T-cell (primary cell): ENCODE measurements around the gene KANSL3. TPM values are rescaled to one million over a fixed set of nuclear protein-coding genes. Genes with fewer than 3 reads are reported as not detected.
A peak's percentile ranks its signal among the peaks of the same experiment; 100 is the strongest.

Experiments used
- ATAC-seq, 4 experiments: fragments of 200-7000 bp in 3 of 4; fragments of 150-1000 bp in 1 of 4; cut with Tn5 transposase; replicated peaks in 1 of 4; 1 replicate in 3 of 4; 2 replicates in 1 of 4; pipeline ENCODE4 v1.10.0; 2021; ENCODE audit warnings: moderate library complexity in 3 of 4, mild to moderate bottlenecking in 2 of 4, moderate number of reproducible peaks in 1 of 4
- CTCF ChIA-PET, 2 donors: fragments of 300-600 bp; sonication (Branson Sonifier 250); formaldehyde crosslinking; loops; one replicate each; lab custom pipeline; 2022; ENCODE audit warnings: antibody characterized with exemption in 2 of 2; lab: Charles Lee
- POLR2A ChIA-PET, 2 donors: fragments of 300-600 bp; sonication (Branson Sonifier 250); formaldehyde crosslinking; loops; one replicate each; lab custom pipeline; 2022; ENCODE audit warnings: antibody characterized with exemption in 2 of 2; lab: Charles Lee
- DNase-seq, 35 experiments: peaks; one replicate each; pipeline versions ENCODE4 v3.0.0 to v3.0.0-alpha.2; 2013 to 2023
- H3K27ac ChIP-seq: one replicate; pipeline ENCODE4 v1.5.1; 2013; ENCODE audit warnings: low read length
- H3K27me3 ChIP-seq, 2 experiments: replicated peaks in 1 of 2; 1 replicate in 1 of 2; 2 replicates in 1 of 2; pipeline versions ENCODE4 v1.6.1 to v1.7.0; 2013; ENCODE audit warnings: low read length in 1 of 2, mixed read lengths in 1 of 2; ENCODE audit not compliant: control insufficient read depth in 2 of 2, insufficient read depth in 2 of 2; ENCODE audit errors: extremely low read depth in 1 of 2
- H3K36me3 ChIP-seq, 2 donors: 1 replicate in 1 of 2; 2 replicates in 1 of 2; pipeline versions ENCODE4 v1.6.1 to v1.7.0; 2013; ENCODE audit warnings: low read length in 1 of 2; ENCODE audit not compliant: control insufficient read depth in 2 of 2, insufficient read depth in 1 of 2; ENCODE audit errors: extremely low read depth in 1 of 2
- H3K4me1 ChIP-seq, 2 experiments: 1 replicate in 1 of 2; 2 replicates in 1 of 2; pipeline versions ENCODE4 v1.6.1 to v1.7.0; 2013; ENCODE audit warnings: low read length in 2 of 2, mixed read lengths in 1 of 2; ENCODE audit not compliant: insufficient read depth in 2 of 2, control insufficient read depth in 1 of 2; ENCODE audit errors: extremely low read depth in 1 of 2
- H3K4me3 ChIP-seq, 2 donors: 1 replicate in 1 of 2; 2 replicates in 1 of 2; pipeline versions ENCODE4 v1.5.1 to v1.7.0; 2013; ENCODE audit warnings: mild to moderate bottlenecking in 2 of 2, low read length in 1 of 2, moderate library complexity in 1 of 2; ENCODE audit not compliant: control insufficient read depth in 1 of 2; ENCODE audit errors: extremely low read depth in 1 of 2
- H3K9me3 ChIP-seq: 2 replicates; pipeline ENCODE4 v1.7.0; 2013
- H3K27ac Mint-ChIP-seq, 2 donors: one replicate each; pipeline ENCODE4 v1.8.0; 2020 to 2021; ENCODE audit warnings: mild to moderate bottlenecking in 2 of 2, mixed read lengths in 2 of 2
- H3K27me3 Mint-ChIP-seq, 2 donors: one replicate each; pipeline ENCODE4 v1.8.0; 2021 to 2022; ENCODE audit warnings: mixed read lengths in 2 of 2
- H3K36me3 Mint-ChIP-seq: one replicate; pipeline ENCODE4 v1.8.0; 2021; ENCODE audit warnings: mixed read lengths
- H3K4me1 Mint-ChIP-seq, 3 donors: one replicate each; pipeline ENCODE4 v1.8.0; 2020 to 2022; ENCODE audit warnings: mixed read lengths in 3 of 3, mild to moderate bottlenecking in 1 of 3
- H3K4me3 Mint-ChIP-seq, 3 donors: one replicate each; pipeline ENCODE4 v1.8.0; 2020 to 2022; ENCODE audit warnings: mild to moderate bottlenecking in 3 of 3, mixed read lengths in 3 of 3, moderate library complexity in 3 of 3
- H3K9me3 Mint-ChIP-seq, 3 donors: one replicate each; pipeline ENCODE4 v1.8.0; 2020 to 2022; ENCODE audit warnings: mixed read lengths in 3 of 3
- WGBS: methylation state at CpG from one replicate; pipeline ENCODE4 v1.1.5; 2013; ENCODE audit warnings: missing lambda C conversion rate; ENCODE audit not compliant: insufficient coverage; 5-methylcytosine and 5-hydroxymethylcytosine counted together
- total RNA-seq, 35 experiments: library from RNA in 6 of 35; stranded (reverse) in 6 of 35; fragments of 120-200 nt in 1 of 35; gene quantifications; one replicate each; pipeline versions ENCODE4 v1.2.1 to v1.2.4 and lab custom pipeline; 2013 to 2026

Gene KANSL3
- 10 to 100 TPM; 55.1 to 67.6 (median 60.2) TPM for total RNA-seq
- 43.0 TPM for total RNA-seq (2013)
- 71.4 to 181 (median 110) reads per million in 29 experiments for total RNA-seq (lab: John Stamatoyannopoulos, UW)

- CTCF ChIA-PET = interaction anchor here (0.8 to 1.8 kb wide), 3 partner anchors 122 to 220 kb away, joined by 5 to 7 read pairs (median 5); partner anchors contain the start of genes ANKRD39 (in 1 of the 2) and CNNM4 (in 1 of the 2)
- Histone ChIP-seq H3K36me3 (peaks cover 0 to 14% of the 10 kb centered on the region in 2 donors), H3K4me3 (peak within 1 kb of the TSS; percentile 88 to 92), H3K4me1 (peaks cover 15 to 23% of the 10 kb centered on the region in 2 experiments), H3K27ac (peak within 1 kb of the TSS; percentile 77), H3K27me3 (peaks cover 0 to 4% of the 10 kb centered on the region in 2 experiments), H3K9me3 (no peaks in the 10 kb centered on the region)
- H3K27me3 Mint-ChIP-seq = no peaks in the 10 kb centered on the region
- peaks cover 30 to 38% (median 36%) of the 10 kb centered on the region in 3 donors for H3K4me1 Mint-ChIP-seq
- POLR2A ChIA-PET = no interaction called here
- H3K4me3 Mint-ChIP-seq = peak within 1 kb of the TSS; percentile 92 to 94 (median 93)
- peak; percentile 69 to 94 (median 83) for DNase-seq
- peak within 1 kb of the TSS; percentile 88 to 90 for H3K27ac Mint-ChIP-seq
- H3K9me3 Mint-ChIP-seq = no peaks in the 10 kb centered on the region
- peaks cover 9% of the 10 kb centered on the region for H3K36me3 Mint-ChIP-seq
- 5% methylated on average over 52 of the region's 67 CpGs for WGBS
- ATAC-seq = peak; percentile 83 to 92 (median 86)
Measured at GRCh38 chr2:96638144-96639121, at the start of gene KANSL3. Gene KANSL3 (minus strand): TSS chr2:96638312. CDS start chr2:96637135, 1,177 bp downstream.

GRCh38 chr2:96687266-96687665 is 49.2 kb upstream of the KANSL3 start:
- POLR2A ChIA-PET = no interaction called here
- Histone ChIP-seq H3K4me1 (no peaks in the 10 kb centered on the region), H3K9me3 (no peaks in the 10 kb centered on the region), H3K27me3 (peaks cover 0 to 43% of the 10 kb centered on the region in 2 experiments), H3K4me3 (no peak overlapping the region), H3K36me3 (no peaks in the 10 kb centered on the region), H3K27ac (no peak overlapping the region)
- Mint-ChIP-seq H3K9me3 (no peaks in the 10 kb centered on the region), H3K27ac (no peak overlapping the region), H3K4me1 (no peaks in the 10 kb centered on the region), H3K36me3 (no peaks in the 10 kb centered on the region), H3K4me3 (no peak overlapping the region), H3K27me3 (peaks cover 9 to 11% of the 10 kb centered on the region in 2 donors)
- DNase-seq (no peak), ATAC-seq (no peak)
- WGBS = no CpG with 5 or more reads among the region's 3 CpGs
- CTCF ChIA-PET = no interaction called here

DNA sequence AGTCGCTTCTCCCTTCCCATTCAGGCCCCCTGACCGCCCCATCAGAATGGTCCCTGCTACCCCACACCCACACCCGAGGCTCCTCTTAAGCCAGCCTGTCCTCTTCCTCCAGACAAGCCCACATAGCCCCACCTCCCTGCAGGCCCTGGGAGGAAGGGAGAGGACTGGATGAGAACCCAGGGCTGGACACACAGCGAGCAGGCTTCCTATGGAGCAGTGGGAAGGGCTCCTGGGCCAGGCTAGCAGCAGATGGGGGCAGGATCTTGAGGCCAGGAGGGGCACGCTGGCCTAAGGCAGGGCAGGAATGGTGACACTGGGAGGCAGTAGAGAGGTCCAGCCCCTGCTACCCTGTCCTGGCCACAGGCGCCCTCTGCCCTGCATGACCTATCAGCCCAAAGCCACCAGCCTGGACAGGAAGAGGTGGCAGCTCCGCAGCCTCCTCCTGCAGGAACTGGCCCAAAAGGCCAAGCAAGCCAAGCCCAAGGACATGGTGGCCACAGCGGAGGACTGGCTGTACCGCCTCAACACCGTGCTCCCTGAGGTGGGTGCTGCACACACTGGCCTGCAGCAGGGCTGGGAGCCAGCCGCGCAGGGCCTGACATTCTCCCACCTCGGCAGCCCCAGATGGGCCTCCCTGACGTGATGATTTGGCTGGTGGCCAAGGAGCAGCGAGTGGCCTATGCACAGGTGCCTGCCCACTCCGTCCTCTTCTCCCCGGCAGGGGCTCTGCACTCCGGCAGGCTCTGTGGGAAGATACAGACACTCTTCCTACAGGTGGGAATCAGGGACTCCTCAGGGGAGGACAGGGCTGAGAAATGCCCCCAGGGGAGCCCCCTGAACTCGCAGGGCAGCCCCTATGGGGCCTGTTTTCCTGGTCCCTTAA is 47.7 kb upstream of the KANSL3 start:
- ATAC-seq = no peak
- H3K4me3 Mint-ChIP-seq = no peak overlapping the region
- H3K27ac Mint-ChIP-seq = no peak overlapping the region
- H3K4me1 ChIP-seq = no peaks in the 10 kb centered on the region
- ChIA-PET POLR2A (no interaction called here), CTCF (no interaction called here)
- no peaks in the 10 kb centered on the region for H3K36me3 Mint-ChIP-seq
- WGBS = 71% methylated on average over 11 of the region's 19 CpGs
- H3K36me3 ChIP-seq = no peaks in the 10 kb centered on the region
- no peaks in the 10 kb centered on the region for H3K4me1 Mint-ChIP-seq
- DNase-seq = no peak
- H3K9me3 Mint-ChIP-seq = no peaks in the 10 kb centered on the region
- H3K27me3 ChIP-seq = peaks cover 0 to 43% of the 10 kb centered on the region in 2 experiments
- no peak overlapping the region for H3K4me3 ChIP-seq
- peaks cover 9 to 11% of the 10 kb centered on the region in 2 donors for H3K27me3 Mint-ChIP-seq
- H3K27ac ChIP-seq = no peak overlapping the region
- no peaks in the 10 kb centered on the region for H3K9me3 ChIP-seq

DNA sequence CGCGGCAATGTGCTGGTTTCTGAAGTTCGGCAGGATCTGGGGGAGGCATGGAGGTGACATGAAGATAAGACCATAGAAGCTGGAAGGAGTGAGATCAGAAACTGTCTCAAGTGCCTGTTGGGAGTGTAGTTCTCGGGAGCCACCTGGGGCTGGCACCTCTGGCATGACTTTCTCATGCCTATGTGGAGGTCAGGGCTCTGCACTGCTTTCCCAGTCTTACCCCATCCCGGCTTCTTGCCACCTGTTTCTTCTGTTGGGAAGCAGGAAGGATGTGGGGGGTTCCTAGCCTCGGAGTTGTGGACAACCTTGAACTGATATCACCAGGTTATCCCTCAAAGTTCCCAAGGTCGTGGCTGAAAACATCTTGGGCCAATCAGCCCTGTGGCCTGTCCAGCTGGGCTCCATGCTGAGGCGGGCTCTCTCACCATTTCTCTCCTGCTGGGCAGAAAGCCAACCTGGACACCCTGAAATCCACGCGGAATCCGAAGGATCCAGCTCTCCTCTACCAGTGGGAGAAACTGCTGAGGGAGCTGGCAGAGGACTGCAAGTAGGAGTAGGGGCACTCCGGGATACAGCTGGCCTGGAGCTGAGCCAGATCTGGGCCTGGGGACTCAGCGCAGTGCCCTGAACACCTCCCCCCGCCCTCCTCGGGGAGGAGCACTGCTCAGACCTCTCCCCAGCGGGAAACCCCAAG is 46.9 kb upstream of the KANSL3 start:
- peaks cover 9 to 11% of the 10 kb centered on the region in 2 donors for H3K27me3 Mint-ChIP-seq
- 78% methylated on average over 5 of the region's 16 CpGs for WGBS
- H3K4me3 ChIP-seq = no peak overlapping the region

DNA sequence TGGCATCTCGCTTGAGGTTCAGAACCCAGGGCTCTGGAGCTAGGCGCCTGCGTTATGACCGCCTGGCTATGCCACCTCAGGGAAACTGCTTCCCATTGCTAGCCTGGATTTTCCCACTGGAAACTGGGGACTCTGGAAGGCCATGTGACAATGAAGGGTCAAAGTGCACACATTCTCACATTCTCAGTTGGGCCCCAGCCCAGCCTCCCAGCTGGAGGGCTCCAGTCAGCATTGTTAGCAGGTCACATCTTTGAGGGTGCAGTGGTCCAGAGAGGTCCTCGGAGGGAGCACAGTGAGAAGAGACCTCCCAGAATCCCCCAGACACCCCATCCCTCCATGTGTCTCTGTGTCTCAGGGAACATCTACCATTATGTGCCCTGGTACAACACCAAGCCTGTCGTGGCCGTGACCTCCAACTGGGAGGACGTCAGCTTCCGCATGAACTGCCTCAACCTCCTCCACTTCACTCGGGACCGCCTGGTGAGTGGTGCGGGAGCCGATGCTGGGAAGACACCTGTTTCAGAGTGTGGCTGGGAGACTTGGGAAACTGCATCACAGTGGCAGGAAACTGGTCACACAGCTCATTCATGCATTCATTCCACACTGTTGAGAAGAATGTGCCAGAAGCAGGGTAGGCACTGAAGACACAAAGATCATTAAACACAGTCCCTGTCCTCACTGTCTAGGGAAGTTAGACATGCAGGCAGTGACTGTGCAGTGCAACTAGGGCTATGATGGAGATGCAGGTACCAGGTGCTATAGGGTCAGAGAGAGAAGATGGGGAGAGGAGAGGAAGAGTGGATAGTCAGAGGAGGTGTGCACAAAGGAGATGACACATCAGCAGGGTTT is 46.1 kb upstream of the KANSL3 start:
- Histone ChIP-seq H3K36me3 (no peaks in the 10 kb centered on the region), H3K9me3 (no peaks in the 10 kb centered on the region), H3K4me3 (no peak overlapping the region), H3K27ac (no peak overlapping the region), H3K4me1 (no peaks in the 10 kb centered on the region), H3K27me3 (peaks cover 2 to 46% of the 10 kb centered on the region in 2 experiments)
- 98% methylated on average over 7 of the region's 13 CpGs for WGBS
- Mint-ChIP-seq H3K27ac (no peak overlapping the region), H3K27me3 (peaks cover 9 to 14% of the 10 kb centered on the region in 2 donors), H3K36me3 (no peaks in the 10 kb centered on the region), H3K4me3 (no peak overlapping the region), H3K4me1 (no peaks in the 10 kb centered on the region), H3K9me3 (no peaks in the 10 kb centered on the region)
- CTCF ChIA-PET = no interaction called here
- ATAC-seq (no peak), DNase-seq (no peak)
- POLR2A ChIA-PET = no interaction called here

More for the DNA sequence above, 46.9 kb upstream of the KANSL3 start:
- Mint-ChIP-seq H3K27ac (no peak overlapping the region), H3K4me3 (no peak overlapping the region), H3K36me3 (no peaks in the 10 kb centered on the region), H3K4me1 (no peaks in the 10 kb centered on the region), H3K9me3 (no peaks in the 10 kb centered on the region)
- Histone ChIP-seq H3K4me1 (no peaks in the 10 kb centered on the region), H3K36me3 (no peaks in the 10 kb centered on the region), H3K27ac (no peak overlapping the region), H3K9me3 (no peaks in the 10 kb centered on the region), H3K27me3 (peaks cover 0 to 46% of the 10 kb centered on the region in 2 experiments)
- DNase-seq (no peak), ATAC-seq (no peak)
- POLR2A ChIA-PET = no interaction called here
- CTCF ChIA-PET = no interaction called here
